Keratinocyte (primary cell): ENCODE measurements around the gene DNAJB6.

Source experiments
- CTCF ChIP-seq, 3 experiments: IDR thresholded peaks in 1 of 3; conservative IDR thresholded peaks in 1 of 3; optimal IDR thresholded peaks in 1 of 3; 2 replicates in 2 of 3; 3 replicates in 1 of 3; pipeline versions ENCODE3 to v1.5.1; 2011; ENCODE audit warnings: low read length in 3 of 3, mild to moderate bottlenecking in 3 of 3, moderate library complexity in 2 of 3, control low read depth in 1 of 3, inconsistent platforms in 1 of 3; ENCODE audit not compliant: insufficient read depth in 2 of 3; ENCODE audit errors: extremely low read depth in 1 of 3
- EZH2 ChIP-seq: IDR thresholded peaks from one replicate; pipeline ENCODE4 v1.6.1; 2012; ENCODE audit warnings: inconsistent platforms, mild to moderate bottlenecking, low read length, moderate library complexity

GRCh38 chr7:157337316-157338149 is 729 bp downstream of the DNAJB6 start:
- no peak for TF ChIP-seq CTCF (optimal IDR thresholded peaks at IDR 0.05 in 1 of 3, IDR thresholded peaks at IDR 0.05 in 1 of 3, conservative IDR thresholded peaks at IDR 0.05 in 1 of 3; ENCODE audit: extremely low read depth in 1 of 3, insufficient read depth in 2 of 3, low read length in 3 of 3)
- TF ChIP-seq EZH2: no peak
